Thoracic aorta (tissue), 2 donors: ENCODE results near the gene MICAL3. TPM values are rescaled to one million over a fixed set of nuclear protein-coding genes. Genes with fewer than 3 reads are reported as not detected.

ENCODE experiments used
- ATAC-seq: fragments of 150-250 bp; one replicate; pipeline ENCODE4 v1.8.0; 2017; ENCODE audit warnings: low read depth; ENCODE audit not compliant: insufficient number of reproducible peaks, low FRiP score
- DNase-seq: peaks from one replicate; pipeline ENCODE4 v3.0.0-alpha.2; 2020; ENCODE audit warnings: low spot score
- H3K27ac ChIP-seq, 2 donors: fragments of 200-600 bp; sonication (generic); 1 replicate in 1 of 2; 2 replicates in 1 of 2; pipeline ENCODE4 v1.5.1; 2016; ENCODE audit warnings: mild to moderate bottlenecking in 2 of 2, moderate library complexity in 2 of 2
- H3K27me3 ChIP-seq: fragments of 200-600 bp; sonication (generic); replicated peaks from 2 replicates; pipeline ENCODE4 v1.6.0; 2016; ENCODE audit warnings: mild to moderate bottlenecking; ENCODE audit not compliant: insufficient read depth
- H3K36me3 ChIP-seq: fragments of 200-600 bp; sonication (generic); one replicate; pipeline ENCODE4 v1.5.1; 2016
- H3K4me1 ChIP-seq, 2 donors: fragments of 200-600 bp; sonication (generic); 1 replicate in 1 of 2; 2 replicates in 1 of 2; pipeline versions ENCODE4 v1.5.1 to v1.6.0; 2016; ENCODE audit warnings: low read depth in 2 of 2, mild to moderate bottlenecking in 1 of 2; ENCODE audit not compliant: control insufficient read depth in 1 of 2
- H3K4me3 ChIP-seq: fragments of 200-600 bp; sonication (generic); 2 replicates; pipeline ENCODE4 v1.5.1; 2016; ENCODE audit warnings: mild to moderate bottlenecking
- H3K9me3 ChIP-seq: fragments of 200-600 bp; sonication (generic); 2 replicates; pipeline ENCODE4 v1.5.1; 2016
- CTCF ChIP-seq: fragments of 200-600 bp; sonication (generic); IDR thresholded peaks from one replicate; pipeline ENCODE4 v1.5.1; 2019; ENCODE audit warnings: antibody characterized with exemption
- total RNA-seq, 2 donors: library from RNA; depleted of rRNA; stranded (reverse); fragments of >200 nt; gene quantifications; one replicate each; pipeline versions ENCODE4 v1.1.0 to v1.2.3, GENCODE V29; 2016

Gene MICAL3
- total RNA-seq, 2 donors from 2014 or later = 45.2 to 78.0 TPM

- no peak for DNase-seq
- Histone ChIP-seq H3K27ac (no peak overlapping the region), H3K9me3 (no peaks in the 10 kb centered on the region), H3K4me1 (peaks cover 29 to 50% of the 10 kb centered on the region in 2 donors), H3K36me3 (no peaks in the 10 kb centered on the region), H3K4me3 (no peak overlapping the region), H3K27me3 (no peaks in the 10 kb centered on the region)
- TF ChIP-seq CTCF = no peak
- ATAC-seq = no peak
Measured at GRCh38 chr22:17926516-17926915, 97.8 kb downstream of the MICAL3 start.

- Histone ChIP-seq H3K36me3 (no peaks in the 10 kb centered on the region), H3K4me1 (peaks cover 26 to 51% of the 10 kb centered on the region in 2 donors), H3K27ac (no peak overlapping the region), H3K4me3 (no peak overlapping the region), H3K27me3 (no peaks in the 10 kb centered on the region), H3K9me3 (no peaks in the 10 kb centered on the region)
- no peak for DNase-seq
- no peak for TF ChIP-seq CTCF
- ATAC-seq = no peak
Measured at GRCh38 chr22:17925431-17925841, 98.9 kb downstream of the MICAL3 start.

- Histone ChIP-seq H3K4me3 (no peak overlapping the region), H3K4me1 (peaks cover 28 to 57% of the 10 kb centered on the region in 2 donors), H3K36me3 (no peaks in the 10 kb centered on the region), H3K27me3 (no peaks in the 10 kb centered on the region), H3K27ac (no peak overlapping the region), H3K9me3 (no peaks in the 10 kb centered on the region)
- DNase-seq (no peak), ATAC-seq (no peak)
- TF ChIP-seq CTCF = no peak
Measured at GRCh38 chr22:17924735-17925364, 99.5 kb downstream of the MICAL3 start.

- DNase-seq (no peak), ATAC-seq (no peak)
- TF ChIP-seq CTCF = no peak
- Histone ChIP-seq H3K27ac (peak overlapping the region in 1 of 2 donors; percentile 37), H3K27me3 (no peaks in the 10 kb centered on the region), H3K9me3 (no peaks in the 10 kb centered on the region), H3K4me3 (no peak overlapping the region), H3K4me1 (peaks cover 29 to 65% of the 10 kb centered on the region in 2 donors), H3K36me3 (no peaks in the 10 kb centered on the region)
Measured at GRCh38 chr22:17924076-17924475, 100.3 kb downstream of the MICAL3 start.

- no peak for DNase-seq
- Histone ChIP-seq H3K36me3 (no peaks in the 10 kb centered on the region), H3K9me3 (no peaks in the 10 kb centered on the region), H3K27ac (peak overlapping the region; percentile 37 to 48), H3K4me3 (peak overlapping the region; percentile 9), H3K27me3 (no peaks in the 10 kb centered on the region), H3K4me1 (peaks cover 29 to 69% of the 10 kb centered on the region in 2 donors)
- no peak for ATAC-seq
- TF ChIP-seq CTCF = no peak
Measured at GRCh38 chr22:17922925-17923903, 101.1 kb downstream of the MICAL3 start.
